Ishikawa (cell line): ENCODE results near the gene IVL.

ENCODE experiments used
- EP300 ChIP-seq: IDR thresholded peaks from 2 replicates; pipeline ENCODE4 v1.6.1; 2012; ENCODE audit warnings: borderline replicate concordance
- FOXM1 ChIP-seq: IDR thresholded peaks from 2 replicates; pipeline ENCODE4 v1.6.1; 2012; ENCODE audit warnings: low read depth, borderline replicate concordance
- RAD21 ChIP-seq: IDR thresholded peaks from 2 replicates; pipeline ENCODE4 v1.6.1; 2012; ENCODE audit warnings: low read depth
- TAF1 ChIP-seq: IDR thresholded peaks from 2 replicates; pipeline ENCODE4 v1.6.1; 2012; ENCODE audit warnings: low read depth, mild to moderate bottlenecking
- TCF12 ChIP-seq: IDR thresholded peaks from 2 replicates; pipeline ENCODE4 v1.6.1; 2012; ENCODE audit warnings: low read depth
- TEAD4 ChIP-seq: IDR thresholded peaks from 2 replicates; pipeline ENCODE4 v1.6.1; 2012
- TF ChIP-seq, protein P1 (sequence below): IDR thresholded peaks from 2 replicates; pipeline ENCODE4 v1.6.1; 2012; ENCODE audit warnings: low read depth, mild to moderate bottlenecking

DNA sequence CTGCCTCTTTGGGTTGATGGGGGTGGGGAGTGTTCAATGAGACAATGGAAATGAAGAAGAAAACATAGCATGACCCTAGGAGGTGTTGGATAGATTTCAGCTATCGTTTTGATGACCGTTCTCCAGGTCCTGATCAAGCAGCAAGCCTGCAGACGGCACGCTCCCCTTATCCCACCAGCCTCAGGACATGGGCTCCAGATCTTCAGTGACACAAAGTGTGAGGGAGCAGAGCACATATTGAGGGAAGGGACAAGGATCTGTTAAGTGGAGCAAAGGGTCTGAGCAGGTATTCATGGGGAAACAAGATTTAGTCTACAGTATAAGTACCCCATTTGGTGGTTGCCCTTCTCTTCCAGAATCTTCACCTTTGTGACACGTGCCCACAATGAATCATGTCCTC is 43.4 kb downstream of the IVL start:
- TF ChIP-seq TAF1, result no peak
- TF ChIP-seq EP300, result no peak
- TF ChIP-seq, protein P1, sequence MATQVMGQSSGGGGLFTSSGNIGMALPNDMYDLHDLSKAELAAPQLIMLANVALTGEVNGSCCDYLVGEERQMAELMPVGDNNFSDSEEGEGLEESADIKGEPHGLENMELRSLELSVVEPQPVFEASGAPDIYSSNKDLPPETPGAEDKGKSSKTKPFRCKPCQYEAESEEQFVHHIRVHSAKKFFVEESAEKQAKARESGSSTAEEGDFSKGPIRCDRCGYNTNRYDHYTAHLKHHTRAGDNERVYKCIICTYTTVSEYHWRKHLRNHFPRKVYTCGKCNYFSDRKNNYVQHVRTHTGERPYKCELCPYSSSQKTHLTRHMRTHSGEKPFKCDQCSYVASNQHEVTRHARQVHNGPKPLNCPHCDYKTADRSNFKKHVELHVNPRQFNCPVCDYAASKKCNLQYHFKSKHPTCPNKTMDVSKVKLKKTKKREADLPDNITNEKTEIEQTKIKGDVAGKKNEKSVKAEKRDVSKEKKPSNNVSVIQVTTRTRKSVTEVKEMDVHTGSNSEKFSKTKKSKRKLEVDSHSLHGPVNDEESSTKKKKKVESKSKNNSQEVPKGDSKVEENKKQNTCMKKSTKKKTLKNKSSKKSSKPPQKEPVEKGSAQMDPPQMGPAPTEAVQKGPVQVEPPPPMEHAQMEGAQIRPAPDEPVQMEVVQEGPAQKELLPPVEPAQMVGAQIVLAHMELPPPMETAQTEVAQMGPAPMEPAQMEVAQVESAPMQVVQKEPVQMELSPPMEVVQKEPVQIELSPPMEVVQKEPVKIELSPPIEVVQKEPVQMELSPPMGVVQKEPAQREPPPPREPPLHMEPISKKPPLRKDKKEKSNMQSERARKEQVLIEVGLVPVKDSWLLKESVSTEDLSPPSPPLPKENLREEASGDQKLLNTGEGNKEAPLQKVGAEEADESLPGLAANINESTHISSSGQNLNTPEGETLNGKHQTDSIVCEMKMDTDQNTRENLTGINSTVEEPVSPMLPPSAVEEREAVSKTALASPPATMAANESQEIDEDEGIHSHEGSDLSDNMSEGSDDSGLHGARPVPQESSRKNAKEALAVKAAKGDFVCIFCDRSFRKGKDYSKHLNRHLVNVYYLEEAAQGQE, result no peak
- TF ChIP-seq FOXM1, result no peak
- TF ChIP-seq RAD21, result no peak
- no peak for TF ChIP-seq TEAD4
- no peak for TF ChIP-seq TCF12
